ENCODE measurements around the gene TSPAN3.

- TF ChIP-seq BHLHE40 (IDR thresholded peaks at IDR 0.05; ENCODE audit: borderline replicate concordance in 1 of 2, low read depth in 2 of 2, low read length in 1 of 2) (no peak), SRF (IDR thresholded peaks at IDR 0.05; ENCODE audit: low read depth in 2 of 2, low read length in 2 of 2) (no peak), SPI1 (IDR thresholded peaks at IDR 0.05; ENCODE audit: borderline replicate concordance, insufficient read depth, low read depth, low read length) (no peak), POLR2AphosphoS5 (IDR thresholded peaks at IDR 0.05; ENCODE audit: low read length) (no peak)
- TF ChIP-seq, protein P1, sequence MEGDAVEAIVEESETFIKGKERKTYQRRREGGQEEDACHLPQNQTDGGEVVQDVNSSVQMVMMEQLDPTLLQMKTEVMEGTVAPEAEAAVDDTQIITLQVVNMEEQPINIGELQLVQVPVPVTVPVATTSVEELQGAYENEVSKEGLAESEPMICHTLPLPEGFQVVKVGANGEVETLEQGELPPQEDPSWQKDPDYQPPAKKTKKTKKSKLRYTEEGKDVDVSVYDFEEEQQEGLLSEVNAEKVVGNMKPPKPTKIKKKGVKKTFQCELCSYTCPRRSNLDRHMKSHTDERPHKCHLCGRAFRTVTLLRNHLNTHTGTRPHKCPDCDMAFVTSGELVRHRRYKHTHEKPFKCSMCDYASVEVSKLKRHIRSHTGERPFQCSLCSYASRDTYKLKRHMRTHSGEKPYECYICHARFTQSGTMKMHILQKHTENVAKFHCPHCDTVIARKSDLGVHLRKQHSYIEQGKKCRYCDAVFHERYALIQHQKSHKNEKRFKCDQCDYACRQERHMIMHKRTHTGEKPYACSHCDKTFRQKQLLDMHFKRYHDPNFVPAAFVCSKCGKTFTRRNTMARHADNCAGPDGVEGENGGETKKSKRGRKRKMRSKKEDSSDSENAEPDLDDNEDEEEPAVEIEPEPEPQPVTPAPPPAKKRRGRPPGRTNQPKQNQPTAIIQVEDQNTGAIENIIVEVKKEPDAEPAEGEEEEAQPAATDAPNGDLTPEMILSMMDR (IDR thresholded peaks at IDR 0.05 in 2 of 3, conservative IDR thresholded peaks at IDR 0.05 in 1 of 3; ENCODE audit: control insufficient read depth in 2 of 3, extremely low read depth in 1 of 3, insufficient read depth in 1 of 3, low read depth in 3 of 3, low read length in 3 of 3) = no peak
Observed at GRCh38 chr15:77096138-77096537, 25.2 kb upstream of the TSPAN3 start.
